Progenitor cell of endocrine pancreas (in vitro differentiated cells): ENCODE data around the gene ADAP2. TPM values are rescaled to one million over a fixed set of nuclear protein-coding genes. Genes with fewer than 3 reads are reported as not detected.

Experiments used
- DNase-seq: peaks from one replicate; pipeline ENCODE4 v3.0.0; 2021; ENCODE audit warnings: low spot score; ENCODE audit not compliant: unreplicated experiment
- H3K27ac Mint-ChIP-seq: 2 replicates; pipeline ENCODE4 v1.8.0; 2021; ENCODE audit warnings: mild to moderate bottlenecking, moderate library complexity, mixed read lengths
- H3K27me3 Mint-ChIP-seq: 2 replicates; pipeline ENCODE4 v1.8.0; 2021; ENCODE audit warnings: mixed read lengths
- H3K36me3 Mint-ChIP-seq: 2 replicates; pipeline ENCODE4 v1.8.0; 2022; ENCODE audit warnings: mixed read lengths; ENCODE audit not compliant: insufficient read depth
- H3K4me1 Mint-ChIP-seq: 2 replicates; pipeline ENCODE4 v1.8.0; 2021; ENCODE audit warnings: low read depth, mixed read lengths
- H3K4me3 Mint-ChIP-seq: 2 replicates; pipeline ENCODE4 v1.8.0; 2021; ENCODE audit warnings: low read depth, mild to moderate bottlenecking, moderate library complexity, mixed read lengths
- H3K9me3 Mint-ChIP-seq: 2 replicates; pipeline ENCODE4 v1.8.0; 2021; ENCODE audit warnings: low read depth, mixed read lengths
- long read RNA-seq: library from polyadenylated mRNA; unstranded; transcript quantifications from one replicate; pipeline ENCODE4 v2.0.0, GENCODE V29; 2020
- total RNA-seq: library from RNA; stranded (reverse); gene quantifications from 2 replicates; pipeline ENCODE4 v1.2.1, GENCODE V29; 2021
- TF ChIP-seq, protein P1 (sequence below): fragments of 200-600 bp; sonication (generic); IDR thresholded peaks from one replicate; pipeline ENCODE4 v1.5.0; 2021; ENCODE audit warnings: antibody characterized with exemption, mild to moderate bottlenecking; ENCODE audit not compliant: unreplicated experiment

ADAP2 gene, protein sequence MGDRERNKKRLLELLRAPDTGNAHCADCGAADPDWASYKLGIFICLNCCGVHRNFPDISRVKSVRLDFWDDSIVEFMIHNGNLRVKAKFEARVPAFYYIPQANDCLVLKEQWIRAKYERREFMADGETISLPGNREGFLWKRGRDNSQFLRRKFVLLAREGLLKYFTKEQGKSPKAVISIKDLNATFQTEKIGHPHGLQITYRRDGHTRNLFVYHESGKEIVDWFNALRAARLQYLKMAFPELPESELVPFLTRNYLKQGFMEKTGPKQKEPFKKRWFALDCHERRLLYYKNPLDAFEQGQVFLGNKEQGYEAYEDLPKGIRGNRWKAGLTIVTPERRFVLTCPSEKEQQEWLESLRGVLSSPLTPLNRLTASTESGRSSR
- 1.2 and 2.3 TPM in 2 replicates for total RNA-seq
- long read RNA-seq, partial matches to known transcripts = 0 of 2 reads
- long read RNA-seq, other reads (novel, unspliced or antisense) = 1 of 2 reads

DNA sequence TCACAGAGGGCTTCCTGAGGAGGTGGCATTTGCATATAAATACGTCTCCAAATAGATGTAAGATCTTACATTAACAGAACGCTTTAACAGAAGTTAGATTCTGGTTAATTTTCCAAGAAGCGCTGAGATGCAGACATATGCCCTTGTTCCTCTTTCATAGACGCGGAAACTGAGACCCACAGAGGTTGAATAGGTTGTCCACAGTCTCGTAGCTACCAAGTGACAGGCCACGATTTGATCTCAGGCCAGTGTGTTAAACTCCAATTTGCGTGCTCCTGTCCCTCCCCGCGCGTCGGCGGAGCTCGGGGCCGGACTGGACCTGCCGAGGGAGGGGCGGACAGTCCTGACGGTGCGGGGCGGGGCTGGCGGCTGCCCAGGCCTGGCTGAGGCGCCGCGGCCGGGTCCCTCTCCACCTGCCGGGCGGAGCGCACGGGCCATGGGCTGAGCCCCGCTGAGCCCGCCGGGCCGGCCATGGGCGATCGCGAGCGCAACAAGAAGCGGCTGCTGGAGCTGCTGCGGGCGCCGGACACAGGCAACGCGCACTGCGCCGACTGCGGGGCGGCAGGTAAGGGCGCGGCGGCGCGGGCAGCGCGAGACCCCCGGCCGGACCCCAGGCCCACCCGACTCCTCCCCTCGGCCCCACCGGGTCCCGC is at the start of gene ADAP2:
Gene ADAP2, plus strand, starts transcription at position 402 of the 653 bp plus-strand sequence. Its CDS starts 70 bp downstream, at position 472.
- peaks cover 4% of the 10 kb centered on the region for H3K4me1 Mint-ChIP-seq
- H3K27me3 Mint-ChIP-seq = peaks cover 60% of the 10 kb centered on the region
- TF ChIP-seq, protein P1, sequence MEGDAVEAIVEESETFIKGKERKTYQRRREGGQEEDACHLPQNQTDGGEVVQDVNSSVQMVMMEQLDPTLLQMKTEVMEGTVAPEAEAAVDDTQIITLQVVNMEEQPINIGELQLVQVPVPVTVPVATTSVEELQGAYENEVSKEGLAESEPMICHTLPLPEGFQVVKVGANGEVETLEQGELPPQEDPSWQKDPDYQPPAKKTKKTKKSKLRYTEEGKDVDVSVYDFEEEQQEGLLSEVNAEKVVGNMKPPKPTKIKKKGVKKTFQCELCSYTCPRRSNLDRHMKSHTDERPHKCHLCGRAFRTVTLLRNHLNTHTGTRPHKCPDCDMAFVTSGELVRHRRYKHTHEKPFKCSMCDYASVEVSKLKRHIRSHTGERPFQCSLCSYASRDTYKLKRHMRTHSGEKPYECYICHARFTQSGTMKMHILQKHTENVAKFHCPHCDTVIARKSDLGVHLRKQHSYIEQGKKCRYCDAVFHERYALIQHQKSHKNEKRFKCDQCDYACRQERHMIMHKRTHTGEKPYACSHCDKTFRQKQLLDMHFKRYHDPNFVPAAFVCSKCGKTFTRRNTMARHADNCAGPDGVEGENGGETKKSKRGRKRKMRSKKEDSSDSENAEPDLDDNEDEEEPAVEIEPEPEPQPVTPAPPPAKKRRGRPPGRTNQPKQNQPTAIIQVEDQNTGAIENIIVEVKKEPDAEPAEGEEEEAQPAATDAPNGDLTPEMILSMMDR = no peak
- peak within 1 kb of the TSS; percentile 72 for H3K4me3 Mint-ChIP-seq
- H3K27ac Mint-ChIP-seq = peak within 1 kb of the TSS; percentile 35
- H3K9me3 Mint-ChIP-seq = no peaks in the 10 kb centered on the region
- H3K36me3 Mint-ChIP-seq = no peaks in the 10 kb centered on the region
- peak; percentile 45 for DNase-seq

DNA sequence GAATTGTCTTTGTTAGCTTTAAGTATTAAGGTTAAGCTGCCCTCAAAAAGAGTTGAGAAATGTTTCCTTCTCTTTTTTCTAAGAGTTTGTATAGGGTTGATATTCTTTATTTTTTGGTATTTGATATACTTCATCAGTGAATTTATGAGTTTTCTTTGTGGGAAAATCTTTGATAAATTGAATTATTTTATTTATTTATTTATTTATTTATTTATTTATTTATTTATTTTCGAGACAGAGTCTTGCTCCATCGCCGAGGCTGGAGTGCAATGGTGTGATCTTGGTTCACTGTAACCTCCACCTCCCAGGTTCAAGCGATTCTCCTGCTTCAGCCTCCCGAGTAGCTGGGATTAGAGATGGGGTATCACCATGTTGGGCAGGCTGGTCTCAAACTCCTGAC is 35.6 kb upstream of the ADAP2 start:
- H3K36me3 Mint-ChIP-seq = no peaks in the 10 kb centered on the region
- no peaks in the 10 kb centered on the region for H3K9me3 Mint-ChIP-seq
- TF ChIP-seq, protein P1 = no peak
- H3K4me1 Mint-ChIP-seq = no peaks in the 10 kb centered on the region
- no peak overlapping the region for H3K27ac Mint-ChIP-seq
- H3K27me3 Mint-ChIP-seq = no peaks in the 10 kb centered on the region
- no peak for DNase-seq
- no peak overlapping the region for H3K4me3 Mint-ChIP-seq

DNA sequence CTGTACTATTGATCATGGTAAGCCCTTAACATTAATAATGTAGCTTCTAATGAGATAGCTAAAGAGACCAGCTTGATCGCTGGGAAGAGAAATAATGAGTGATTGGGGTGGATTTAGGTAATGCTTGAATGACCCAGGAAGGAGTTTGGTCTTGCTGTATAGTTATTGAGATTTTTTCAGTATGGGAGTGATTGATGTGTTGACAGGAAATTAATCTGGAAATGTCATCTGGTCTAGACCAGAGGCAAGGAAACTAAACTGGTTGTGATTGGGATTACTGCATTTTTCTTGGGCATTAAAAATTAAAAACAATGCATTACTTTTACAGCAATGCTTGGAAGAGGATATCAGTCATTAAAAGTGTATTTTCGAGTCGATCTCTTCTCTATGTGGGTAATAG is 27.5 kb upstream of the ADAP2 start:
- no peak for DNase-seq
- Mint-ChIP-seq H3K27me3 (no peaks in the 10 kb centered on the region), H3K9me3 (no peaks in the 10 kb centered on the region), H3K36me3 (peaks cover 5% of the 10 kb centered on the region), H3K27ac (no peak overlapping the region), H3K4me1 (no peaks in the 10 kb centered on the region), H3K4me3 (no peak overlapping the region)
- TF ChIP-seq, protein P1 = no peak

DNA sequence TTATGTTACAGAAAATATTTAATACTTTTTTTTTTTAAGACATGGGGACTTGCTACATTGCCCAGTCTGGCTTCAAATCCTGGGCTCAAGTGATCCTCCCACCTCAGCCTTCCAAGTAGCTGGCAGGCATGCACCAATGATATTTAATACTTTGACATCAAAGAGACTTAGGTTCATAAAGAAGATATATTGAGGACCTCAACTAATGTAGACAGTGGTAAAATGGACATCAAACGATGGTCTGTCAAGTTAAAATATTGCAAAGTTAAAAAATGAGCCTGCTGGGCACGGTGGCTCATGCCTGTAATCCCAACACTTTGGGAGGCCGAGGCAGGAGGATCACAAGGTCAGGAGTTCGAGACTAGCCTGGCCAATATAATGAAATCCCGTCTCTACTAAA is 24.4 kb upstream of the ADAP2 start:
- H3K4me3 Mint-ChIP-seq = no peak overlapping the region
- no peaks in the 10 kb centered on the region for H3K27me3 Mint-ChIP-seq
- DNase-seq = no peak
- no peaks in the 10 kb centered on the region for H3K4me1 Mint-ChIP-seq
- peaks cover 5% of the 10 kb centered on the region for H3K36me3 Mint-ChIP-seq
- TF ChIP-seq, protein P1 = no peak
- H3K27ac Mint-ChIP-seq = no peak overlapping the region
- H3K9me3 Mint-ChIP-seq = no peaks in the 10 kb centered on the region

DNA sequence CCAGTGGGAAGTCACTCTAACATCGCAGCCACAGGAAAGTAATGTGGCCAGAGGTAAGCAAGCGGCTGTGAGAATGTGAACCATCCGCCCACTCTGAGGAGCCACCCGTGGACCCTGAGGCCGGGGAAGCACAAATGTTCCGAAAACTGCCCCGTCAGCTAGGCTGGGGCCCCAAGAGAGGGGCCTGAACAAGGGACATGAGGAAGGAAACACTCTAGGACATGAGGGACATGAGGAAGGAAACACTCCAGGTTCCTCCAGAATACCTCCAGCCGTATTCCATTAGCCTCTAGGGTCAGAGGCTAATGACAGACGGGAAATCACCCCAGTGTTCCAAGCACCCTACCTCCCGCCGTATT is 16.0 kb upstream of the ADAP2 start:
- Mint-ChIP-seq H3K27me3 (peaks cover 3% of the 10 kb centered on the region), H3K27ac (peak overlapping the region; percentile 98), H3K36me3 (peaks cover 2% of the 10 kb centered on the region), H3K4me1 (peaks cover 10% of the 10 kb centered on the region), H3K9me3 (no peaks in the 10 kb centered on the region), H3K4me3 (peak overlapping the region; percentile 88)
- TF ChIP-seq, protein P1 = no peak
- no peak for DNase-seq
